Tibial nerve (tissue), 3 donors: ENCODE measurements around the gene GPRIN1.

Experiments
- POLR2A ChIP-seq, 2 donors: fragments of 450-650 bp; IDR thresholded peaks; one replicate each; pipeline ENCODE4 v1.6.1; 2017; ENCODE audit warnings: antibody characterized with exemption in 2 of 2, mild to moderate bottlenecking in 2 of 2, moderate library complexity in 2 of 2
- TF ChIP-seq, protein P1 (sequence below), 5 experiments: fragments of 200-600 bp in 3 of 5; fragments of 450-650 bp in 2 of 5; sonication (generic) in 3 of 5; IDR thresholded peaks; one replicate each; pipeline ENCODE4 v1.5.1; 2016 to 2019; ENCODE audit warnings: antibody characterized with exemption in 5 of 5, mild to moderate bottlenecking in 3 of 5, moderate library complexity in 2 of 5

DNA sequence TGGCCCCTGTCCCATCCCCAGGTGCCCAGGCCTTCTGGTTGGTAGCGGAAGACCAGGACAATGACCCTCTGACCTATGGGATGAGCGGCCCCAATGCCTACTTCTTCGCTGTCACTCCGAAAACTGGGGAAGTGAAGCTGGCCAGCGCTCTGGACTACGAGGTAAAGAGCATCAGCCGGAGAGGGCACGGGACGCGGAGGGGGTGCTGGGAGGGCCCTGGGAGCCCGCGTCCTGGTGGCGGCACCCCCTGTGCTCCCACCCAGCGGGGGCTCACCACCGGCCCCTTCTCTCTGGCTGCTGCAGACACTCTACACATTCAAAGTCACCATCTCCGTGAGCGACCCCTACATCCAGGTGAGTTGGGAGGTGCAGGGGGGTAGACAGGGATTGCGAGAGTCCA is 41.3 kb downstream of the GPRIN1 start:
- TF ChIP-seq, protein P1, sequence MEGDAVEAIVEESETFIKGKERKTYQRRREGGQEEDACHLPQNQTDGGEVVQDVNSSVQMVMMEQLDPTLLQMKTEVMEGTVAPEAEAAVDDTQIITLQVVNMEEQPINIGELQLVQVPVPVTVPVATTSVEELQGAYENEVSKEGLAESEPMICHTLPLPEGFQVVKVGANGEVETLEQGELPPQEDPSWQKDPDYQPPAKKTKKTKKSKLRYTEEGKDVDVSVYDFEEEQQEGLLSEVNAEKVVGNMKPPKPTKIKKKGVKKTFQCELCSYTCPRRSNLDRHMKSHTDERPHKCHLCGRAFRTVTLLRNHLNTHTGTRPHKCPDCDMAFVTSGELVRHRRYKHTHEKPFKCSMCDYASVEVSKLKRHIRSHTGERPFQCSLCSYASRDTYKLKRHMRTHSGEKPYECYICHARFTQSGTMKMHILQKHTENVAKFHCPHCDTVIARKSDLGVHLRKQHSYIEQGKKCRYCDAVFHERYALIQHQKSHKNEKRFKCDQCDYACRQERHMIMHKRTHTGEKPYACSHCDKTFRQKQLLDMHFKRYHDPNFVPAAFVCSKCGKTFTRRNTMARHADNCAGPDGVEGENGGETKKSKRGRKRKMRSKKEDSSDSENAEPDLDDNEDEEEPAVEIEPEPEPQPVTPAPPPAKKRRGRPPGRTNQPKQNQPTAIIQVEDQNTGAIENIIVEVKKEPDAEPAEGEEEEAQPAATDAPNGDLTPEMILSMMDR (IDR thresholded peaks at IDR 0.05): no peak
- no peak for TF ChIP-seq POLR2A (IDR thresholded peaks at IDR 0.05)
